ENCODE data around the gene LGR4. TPM values are rescaled to one million over a fixed set of nuclear protein-coding genes. Genes with fewer than 3 reads are reported as not detected.

LGR4 gene
- total and polyA plus RNA-seq, 2 of the 13 experiments (the other 11 are each of a cell fraction or from before 2014, with no cell fraction given): 42.1 to 68.7 TPM

- TF ChIP-seq ZNF460 (CRISPR knock-in tag; IDR thresholded peaks at IDR 0.05; ENCODE audit: borderline replicate concordance) (no peak), ZNF33B (CRISPR knock-in tag; IDR thresholded peaks at IDR 0.05) (no peak), GZF1 (CRISPR knock-in tag; IDR thresholded peaks at IDR 0.05) (no peak), HES4 (CRISPR knock-in tag; IDR thresholded peaks at IDR 0.05; ENCODE audit: borderline replicate concordance) (no peak), ZSCAN31 (CRISPR knock-in tag; IDR thresholded peaks at IDR 0.05; ENCODE audit: low read depth) (no peak), IKZF4 (CRISPR knock-in tag; IDR thresholded peaks at IDR 0.05; ENCODE audit: borderline replicate concordance, low read depth, not compliant biosample characterization) (no peak)
Observed at GRCh38 chr11:27385245-27385644, 87.3 kb downstream of the LGR4 start (continued).

- no peaks in the 10 kb centered on the region for H3K9me3 ChIP-seq (ENCODE audit: low read length)
- H3K27ac ChIP-seq (ENCODE audit: extremely low read length, insufficient read depth, low read length): no peak overlapping the region
- H3K9ac ChIP-seq (ENCODE audit: insufficient read depth, low read depth, low read length): no peak overlapping the region
- no peaks in the 10 kb centered on the region for H3K27me3 ChIP-seq (ENCODE audit: control insufficient read depth in 1 of 2, insufficient read depth in 2 of 2, low read length in 2 of 2)
- FAIRE-seq: no peak
- in situ Hi-C loops (cut with HindIII; ENCODE audit: extremely low pct_ligation_motif_present, low pct_unique_long_range_greater_than_20kb) (no loop called here), intact Hi-C loops (cut with micrococcal nuclease; ENCODE audit: unreplicated experiment) (no loop called here)
- no peak for DNase-seq (ENCODE audit: low spot score)
- TF ChIP-seq ZFP1 (CRISPR knock-in tag; IDR thresholded peaks at IDR 0.05) (no peak), ZNF33A (CRISPR knock-in tag; IDR thresholded peaks at IDR 0.05; ENCODE audit: borderline replicate concordance) (no peak)
- H3K4me2 ChIP-seq (ENCODE audit: low read depth, low read length): no peak overlapping the region
- H2AFZ ChIP-seq (ENCODE audit: low read length): no peak overlapping the region
- peaks cover 31% of the 10 kb centered on the region for H3K4me1 ChIP-seq (ENCODE audit: insufficient read depth, low read length)
- no peak overlapping the region for H3K4me3 ChIP-seq (replicated peaks in 1 of 3; ENCODE audit: insufficient read depth in 1 of 3, low read depth in 2 of 3, low read length in 3 of 3)
- no peak for ATAC-seq
- peaks cover 14 to 63% of the 10 kb centered on the region in 2 experiments for H3K36me3 ChIP-seq (replicated peaks in 1 of 2; ENCODE audit: control insufficient read depth in 1 of 2, insufficient read depth in 2 of 2, low read length in 2 of 2)
- H3K79me2 ChIP-seq (ENCODE audit: insufficient read depth, low read length): no peaks in the 10 kb centered on the region
- no peaks in the 10 kb centered on the region for H4K20me1 ChIP-seq (ENCODE audit: insufficient read depth, low read length)
- ChIA-PET POLR2A (no interaction called here), CTCF (ENCODE audit: low intra/inter-chr PET ratio, low total read pairs) (no interaction called here)
- BruUV-seq (replicated peaks): no TSS peak
Observed at GRCh38 chr11:27384227-27384626, 88.4 kb downstream of the LGR4 start.

DNA sequence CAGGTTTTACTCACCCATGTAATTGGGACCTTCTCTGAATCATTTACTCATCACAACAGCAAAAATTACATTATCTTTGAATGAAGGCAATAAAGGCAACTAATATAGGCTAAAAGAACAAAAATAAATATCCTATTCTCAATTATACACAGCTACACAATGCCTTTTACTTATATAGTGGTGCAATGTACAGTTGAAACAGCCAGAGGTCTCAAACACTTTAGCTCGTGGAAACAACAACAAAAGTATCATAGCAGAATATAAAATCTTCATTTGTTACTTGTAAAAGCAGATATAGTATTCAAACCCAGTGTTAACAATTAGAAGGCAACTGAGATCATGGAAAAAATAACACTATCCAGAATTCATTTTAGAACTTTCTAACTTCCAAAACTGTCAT, 88.9 kb downstream of the LGR4 start:
- Histone ChIP-seq H3K4me2 (ENCODE audit: low read depth, low read length) (no peak overlapping the region), H3K27ac (ENCODE audit: extremely low read length, insufficient read depth, low read length) (no peak overlapping the region), H3K36me3 (replicated peaks in 1 of 2; ENCODE audit: control insufficient read depth in 1 of 2, insufficient read depth in 2 of 2, low read length in 2 of 2) (peaks cover 18 to 65% of the 10 kb centered on the region in 2 experiments), H2AFZ (ENCODE audit: low read length) (no peak overlapping the region), H3K79me2 (ENCODE audit: insufficient read depth, low read length) (no peaks in the 10 kb centered on the region), H3K4me1 (ENCODE audit: insufficient read depth, low read length) (peaks cover 25% of the 10 kb centered on the region), H3K4me3 (replicated peaks in 1 of 3; ENCODE audit: insufficient read depth in 1 of 3, low read depth in 2 of 3, low read length in 3 of 3) (no peak overlapping the region), H3K9ac (ENCODE audit: insufficient read depth, low read depth, low read length) (no peak overlapping the region), H3K27me3 (ENCODE audit: control insufficient read depth in 1 of 2, insufficient read depth in 2 of 2, low read length in 2 of 2) (no peaks in the 10 kb centered on the region), H4K20me1 (ENCODE audit: insufficient read depth, low read length) (no peaks in the 10 kb centered on the region), H3K9me3 (ENCODE audit: low read length) (no peaks in the 10 kb centered on the region)
- ChIA-PET CTCF (ENCODE audit: low intra/inter-chr PET ratio, low total read pairs) (no interaction called here), POLR2A (interaction anchor here (2.6 kb wide), 1 partner anchor 12 kb away, joined by 10 read pairs; no protein-coding TSS in a partner anchor)
- WGBS (ENCODE audit: low lambda C conversion rate): 100% methylated on average over 1 of the region's 1 CpG
- ATAC-seq (no peak), FAIRE-seq (no peak), DNase-seq (ENCODE audit: low spot score) (no peak)
- no TSS peak for BruUV-seq (replicated peaks)
- in situ Hi-C loops (cut with HindIII; ENCODE audit: extremely low pct_ligation_motif_present, low pct_unique_long_range_greater_than_20kb) (no loop called here), intact Hi-C loops (cut with micrococcal nuclease; ENCODE audit: unreplicated experiment) (no loop called here)
- TF ChIP-seq ZNF768 (CRISPR knock-in tag; IDR thresholded peaks at IDR 0.05) (no peak), JUND (CRISPR knock-in tag; IDR thresholded peaks at IDR 0.05) (no peak), ZBTB34 (CRISPR knock-in tag; IDR thresholded peaks at IDR 0.05) (no peak), ZNF556 (CRISPR knock-in tag; IDR thresholded peaks at IDR 0.05; ENCODE audit: borderline replicate concordance) (no peak)

Measured in HepG2 (cell line).